Ishikawa (cell line): ENCODE data around the gene TOMM34.

Source experiments
- RAD21 ChIP-seq: IDR thresholded peaks from 2 replicates; pipeline ENCODE4 v1.6.1; 2012; ENCODE audit warnings: low read depth
- TEAD4 ChIP-seq: IDR thresholded peaks from 2 replicates; pipeline ENCODE4 v1.6.1; 2012
- YY1 ChIP-seq: IDR thresholded peaks from 2 replicates; pipeline ENCODE4 v1.6.1; 2012; ENCODE audit warnings: low read depth

GRCh38 chr20:44981736-44982406 lies 21.7 kb upstream of the TOMM34 start:
- TF ChIP-seq RAD21 (no peak), YY1 (no peak), TEAD4 (no peak)
